Embryonic facial prominence (tissue), 1 donor: Measurements from ENCODE around the gene AP2S1.
"Not testable (repeated sequence)": the region's sequence is repeated elsewhere in the genome, so short reads cannot be mapped to it uniquely, and the experiment has no call there.

Experiments used
- DNase-seq: peaks from one replicate; pipeline ENCODE4 v3.0.0-alpha.2; 2016; ENCODE audit errors: extremely low spot score

AP2S1 gene

DNA sequence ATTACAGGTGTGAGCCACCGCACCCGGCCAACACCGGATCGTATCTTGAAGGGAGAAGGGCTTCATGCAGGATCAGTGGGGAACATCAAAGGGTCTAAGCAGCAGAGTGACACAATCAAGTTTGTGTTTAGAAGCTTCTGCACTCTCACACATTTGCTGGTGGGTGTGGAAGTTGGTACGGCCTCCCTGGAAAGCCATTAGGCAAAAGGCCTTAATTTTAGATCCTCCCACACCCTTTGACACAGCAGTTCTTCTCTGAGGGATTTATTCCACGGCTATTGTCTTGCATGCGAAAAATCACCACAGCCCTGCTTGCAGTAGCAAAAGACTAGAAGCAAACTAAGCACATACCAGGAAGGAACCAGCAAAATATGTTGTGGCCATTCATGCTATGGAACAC lies 44.0 kb downstream of the AP2S1 start:
- no peak for DNase-seq

DNA sequence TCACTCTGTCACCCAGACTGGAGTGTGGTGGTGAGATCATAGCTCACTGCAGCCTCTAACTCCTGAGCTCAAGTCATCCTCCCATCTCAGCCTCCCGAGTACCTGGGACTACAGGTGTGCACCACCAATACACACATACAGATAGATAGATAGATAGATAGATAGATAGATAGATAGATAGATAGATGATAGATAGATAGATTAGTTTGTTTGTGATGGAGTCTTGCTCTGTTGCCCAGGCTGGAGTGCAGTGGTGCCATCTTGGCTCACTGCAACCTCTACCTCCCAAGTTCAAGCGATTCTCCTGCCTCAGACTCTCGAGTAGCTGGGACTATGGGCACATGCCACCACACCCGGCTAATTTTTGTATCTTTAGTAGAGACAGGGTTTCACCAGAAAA lies 46.2 kb downstream of the AP2S1 start:
- DNase-seq, result not testable (repeated sequence)

DNA sequence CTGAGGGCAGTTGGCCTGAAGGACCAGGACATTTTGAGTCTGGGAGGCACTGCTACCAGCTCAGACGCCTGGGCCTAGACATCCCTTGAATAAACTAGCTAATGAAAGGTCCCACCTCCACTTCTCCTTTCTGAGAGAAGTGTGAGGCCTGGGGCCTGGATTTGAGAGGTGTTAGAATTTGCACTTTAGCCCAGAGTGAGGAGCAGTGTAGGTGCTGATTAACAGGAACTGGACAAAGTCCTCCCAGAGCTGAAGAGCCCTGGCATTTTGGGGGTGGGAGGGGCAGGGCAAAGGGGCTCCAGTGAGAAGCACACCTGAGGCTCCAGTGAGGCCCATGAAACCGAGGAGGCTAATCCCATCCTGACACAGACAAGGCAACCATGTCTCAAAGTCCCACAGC lies 47.1 kb downstream of the AP2S1 start:
- no peak for DNase-seq

DNA sequence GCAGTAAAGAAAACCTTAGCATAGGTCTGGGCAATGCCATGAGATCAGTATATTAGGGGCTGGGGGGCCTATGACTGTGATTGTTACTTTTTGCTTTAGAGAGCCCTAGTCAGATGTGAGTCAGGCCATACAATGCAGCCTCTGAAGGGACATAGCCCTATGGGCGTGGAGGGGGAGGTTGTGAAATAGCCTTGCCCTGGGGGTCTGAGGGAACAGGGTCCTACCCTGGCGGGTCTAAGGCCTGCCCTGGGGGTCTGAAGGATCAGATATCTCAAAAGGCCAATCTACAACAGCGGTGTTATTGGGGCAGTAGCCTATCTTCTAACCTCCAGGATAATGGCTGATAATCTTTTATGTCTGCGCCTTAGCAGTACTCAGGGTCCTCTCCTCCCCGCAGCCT lies 48.5 kb downstream of the AP2S1 start:
- DNase-seq, result no peak

DNA sequence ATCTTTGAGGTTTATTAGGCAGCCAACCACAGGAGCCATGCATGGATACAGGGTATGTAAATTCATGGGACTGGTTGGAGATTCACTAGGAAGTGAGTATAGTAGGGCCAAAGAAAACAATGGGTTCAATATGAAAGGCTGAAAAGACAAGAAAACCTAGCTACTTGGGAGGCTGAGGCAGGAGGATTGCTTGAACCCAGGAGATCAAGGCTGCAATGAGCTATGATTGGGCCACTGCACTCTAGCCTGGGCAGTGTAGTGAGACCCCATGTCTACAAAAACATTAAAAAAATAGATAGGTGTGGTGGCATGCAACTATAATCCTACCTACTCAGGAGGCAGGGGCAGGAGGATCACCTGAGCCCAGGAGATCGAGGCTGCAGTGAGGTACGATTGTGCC lies 51.9 kb downstream of the AP2S1 start:
- no peak for DNase-seq

DNA sequence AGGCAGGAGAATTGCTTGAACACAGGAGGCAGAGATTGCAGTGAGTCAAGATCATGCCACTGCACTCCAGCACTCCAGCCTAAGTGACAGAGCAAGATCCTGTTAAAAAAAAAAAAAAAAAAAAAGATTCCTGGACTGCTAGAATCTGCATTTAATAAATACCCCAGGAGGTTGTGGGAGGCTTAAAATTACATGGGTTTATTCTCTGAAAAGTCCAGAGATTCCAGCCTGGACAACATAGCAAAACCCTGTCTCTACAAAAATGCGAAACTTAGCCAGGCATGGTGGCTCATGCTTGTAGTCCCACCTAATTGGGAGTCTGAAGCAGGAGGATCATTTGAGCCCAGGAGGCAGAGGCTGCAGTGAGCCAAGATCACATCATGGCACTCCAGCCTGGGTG lies 52.8 kb downstream of the AP2S1 start:
- no peak for DNase-seq

DNA sequence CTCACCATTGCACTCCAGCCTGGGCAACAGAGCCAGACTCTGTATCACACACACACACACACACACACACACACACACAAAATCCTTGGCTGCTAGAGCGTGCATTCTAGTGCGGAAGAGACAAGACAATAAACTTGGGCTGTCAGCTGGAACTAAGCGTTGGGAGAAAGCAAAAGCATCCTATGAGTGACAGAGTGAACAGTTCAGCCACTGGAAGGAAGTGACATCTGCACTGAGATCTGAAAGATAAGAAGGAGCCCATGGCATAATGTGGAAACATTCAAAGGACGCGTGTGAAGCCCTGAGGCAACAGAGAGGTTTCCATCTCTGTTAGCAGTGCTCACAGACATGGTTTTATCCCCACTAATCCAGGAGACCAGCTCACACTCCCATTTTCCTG lies 58.7 kb downstream of the AP2S1 start:
- no peak for DNase-seq

DNA sequence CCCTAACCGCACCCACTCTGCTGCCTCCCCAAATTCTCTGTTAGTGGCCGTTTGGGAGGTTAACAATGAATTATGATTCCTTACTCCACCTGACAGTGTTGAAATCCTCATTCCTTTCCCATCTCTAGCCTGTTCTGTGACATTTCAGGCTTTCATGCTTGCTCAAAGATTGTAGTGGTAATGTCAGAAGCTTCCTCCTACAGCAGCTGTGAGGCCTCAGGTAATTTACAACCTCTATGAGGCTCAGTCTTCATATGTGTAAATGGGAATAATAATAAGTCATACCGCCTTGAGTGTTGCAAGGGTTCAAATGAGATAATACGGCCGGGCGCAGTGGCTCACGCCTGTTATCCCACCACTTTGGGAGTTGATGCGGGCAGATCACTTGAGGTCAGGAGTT lies 61.3 kb downstream of the AP2S1 start:
- DNase-seq, result no peak

DNA sequence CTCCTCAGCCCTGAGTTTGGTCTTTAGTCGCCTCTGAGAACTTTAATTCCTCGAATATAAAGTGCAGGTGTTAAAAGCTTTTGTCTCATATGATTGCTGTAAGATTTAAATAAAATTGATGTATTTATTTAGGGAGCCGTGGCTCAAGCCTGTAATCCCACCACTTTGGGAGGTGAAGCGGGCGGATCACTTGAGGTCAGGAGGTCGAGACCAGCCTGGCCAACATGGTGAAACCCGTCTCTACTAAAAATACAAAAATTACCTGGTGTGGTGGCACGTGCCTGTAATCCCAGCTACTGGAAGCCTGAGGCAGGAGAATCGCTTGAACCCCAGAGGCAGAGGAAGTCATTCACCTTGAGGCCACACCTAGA lies 61.7 kb downstream of the AP2S1 start:
- no peak for DNase-seq

DNA sequence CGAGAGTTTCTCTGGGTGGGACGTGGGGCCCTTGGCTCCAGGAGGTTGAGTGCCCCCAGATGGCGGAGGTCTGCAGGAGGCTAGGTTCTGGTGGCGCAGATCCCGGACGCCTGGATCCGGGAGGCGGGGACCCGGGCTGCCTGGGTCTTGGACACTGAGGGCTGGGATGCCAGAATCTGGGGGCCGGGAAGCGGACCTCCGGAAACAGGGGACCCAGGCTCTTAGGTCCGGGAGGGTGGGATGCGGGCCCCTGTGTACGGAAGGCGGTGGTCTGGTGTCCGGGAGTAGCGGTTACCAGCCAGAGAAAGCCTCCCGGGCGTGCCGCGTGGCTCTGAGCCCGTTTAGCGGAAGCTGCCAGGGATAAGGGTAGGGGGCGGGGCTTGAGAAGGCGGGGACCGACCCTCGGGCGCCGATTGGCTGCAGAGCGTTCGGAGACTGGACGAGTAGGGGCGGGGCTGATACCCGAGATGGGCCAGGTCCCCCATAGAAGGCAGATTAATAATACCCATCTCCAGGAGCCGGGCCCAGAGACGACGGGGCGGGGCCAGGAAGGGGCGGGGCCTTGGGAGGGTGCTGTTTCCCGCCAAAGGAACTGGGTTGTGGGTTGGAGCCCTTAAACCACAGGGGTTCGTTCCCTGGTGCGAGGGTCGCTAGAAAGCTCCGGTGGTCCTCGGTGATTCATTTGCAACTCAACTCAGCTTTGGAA lies 62.2 kb downstream of the AP2S1 start, which contains the start of gene SLC1A5:
TSS of gene SLC1A5 (minus strand) at position 333 of the 706 bp plus-strand sequence. CDS start 629 bp downstream, outside the sequence.
- peak; percentile 83 for DNase-seq
